ENCODE data around the gene DLGAP1. TPM values are rescaled to one million over a fixed set of nuclear protein-coding genes. Genes with fewer than 3 reads are reported as not detected.
A peak's percentile ranks its signal among the peaks of the same experiment; 100 is the strongest.

Gene DLGAP1
- total and polyA plus RNA-seq, 3 donors from 2014 or later = 18.6 to 93.8 (median 69.1) TPM

DNA sequence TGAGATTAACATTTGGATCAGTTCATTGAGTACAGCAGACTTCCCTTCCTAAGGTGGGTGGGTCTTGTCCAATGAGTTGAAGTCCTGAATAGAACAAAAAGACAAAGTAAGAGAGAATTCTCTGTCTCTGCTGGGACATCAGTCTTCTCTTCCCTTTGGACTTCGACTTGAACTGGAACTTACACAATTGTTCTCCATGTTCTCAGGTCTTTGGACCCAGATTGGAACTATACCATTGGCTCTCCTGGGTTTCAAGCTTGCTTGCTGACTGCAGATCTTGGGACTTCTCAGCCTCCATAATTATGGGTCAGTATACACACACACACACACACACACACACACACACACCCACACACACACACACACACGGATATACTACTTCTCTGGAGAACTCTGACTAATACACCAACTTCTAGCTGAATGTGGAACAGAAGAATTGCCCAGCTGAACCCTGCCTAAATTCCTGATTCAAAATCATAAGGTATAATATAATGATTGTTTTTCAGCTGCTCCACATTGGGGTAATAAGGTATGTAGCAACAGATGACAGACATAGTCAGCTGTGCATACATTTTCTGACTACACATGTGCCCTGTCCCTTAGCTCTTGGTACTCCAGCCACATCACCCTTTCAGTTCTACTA is 791.1 kb downstream of the DLGAP1 start:
- H3K4me1 ChIP-seq = peaks cover 15% of the 10 kb centered on the region
- TF ChIP-seq POLR2A (IDR thresholded peaks at IDR 0.05) = no peak
- TF ChIP-seq, protein P1, sequence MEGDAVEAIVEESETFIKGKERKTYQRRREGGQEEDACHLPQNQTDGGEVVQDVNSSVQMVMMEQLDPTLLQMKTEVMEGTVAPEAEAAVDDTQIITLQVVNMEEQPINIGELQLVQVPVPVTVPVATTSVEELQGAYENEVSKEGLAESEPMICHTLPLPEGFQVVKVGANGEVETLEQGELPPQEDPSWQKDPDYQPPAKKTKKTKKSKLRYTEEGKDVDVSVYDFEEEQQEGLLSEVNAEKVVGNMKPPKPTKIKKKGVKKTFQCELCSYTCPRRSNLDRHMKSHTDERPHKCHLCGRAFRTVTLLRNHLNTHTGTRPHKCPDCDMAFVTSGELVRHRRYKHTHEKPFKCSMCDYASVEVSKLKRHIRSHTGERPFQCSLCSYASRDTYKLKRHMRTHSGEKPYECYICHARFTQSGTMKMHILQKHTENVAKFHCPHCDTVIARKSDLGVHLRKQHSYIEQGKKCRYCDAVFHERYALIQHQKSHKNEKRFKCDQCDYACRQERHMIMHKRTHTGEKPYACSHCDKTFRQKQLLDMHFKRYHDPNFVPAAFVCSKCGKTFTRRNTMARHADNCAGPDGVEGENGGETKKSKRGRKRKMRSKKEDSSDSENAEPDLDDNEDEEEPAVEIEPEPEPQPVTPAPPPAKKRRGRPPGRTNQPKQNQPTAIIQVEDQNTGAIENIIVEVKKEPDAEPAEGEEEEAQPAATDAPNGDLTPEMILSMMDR (IDR thresholded peaks at IDR 0.05) = no peak
- WGBS, 2 donors = 71 to 84% methylated on average over 2 of the region's 2 CpGs
- no peaks in the 10 kb centered on the region for H3K27me3 ChIP-seq
- no peaks in the 10 kb centered on the region for H3K9me3 ChIP-seq
- intact Hi-C loops (cut with DNase I; ENCODE audit: low total_unique reads) = no loop called here
- H3K36me3 ChIP-seq (ENCODE audit: low read depth, missing control alignments) = no peaks in the 10 kb centered on the region
- DNase-seq = no peak
- H3K4me3 ChIP-seq = no peak overlapping the region
- no peak overlapping the region for H3K27ac ChIP-seq

- DNase-seq = no peak
- TF ChIP-seq, protein P1 (IDR thresholded peaks at IDR 0.05) = no peak
- no peak for TF ChIP-seq POLR2A (IDR thresholded peaks at IDR 0.05)
- Histone ChIP-seq H3K27ac (peak overlapping the region in 1 of 2 donors; percentile 28), H3K27me3 (no peaks in the 10 kb centered on the region), H3K9me3 (no peaks in the 10 kb centered on the region), H3K4me3 (no peak overlapping the region), H3K36me3 (ENCODE audit: low read depth, missing control alignments) (no peaks in the 10 kb centered on the region), H3K4me1 (peaks cover 15% of the 10 kb centered on the region)
- 81 to 95% methylated on average over 1 of the region's 1 CpG for WGBS, 2 donors
- intact Hi-C loops (cut with DNase I; ENCODE audit: low total_unique reads) = no loop called here
Observed at GRCh38 chr18:3661989-3662388, 793.1 kb downstream of the DLGAP1 start.

DNA sequence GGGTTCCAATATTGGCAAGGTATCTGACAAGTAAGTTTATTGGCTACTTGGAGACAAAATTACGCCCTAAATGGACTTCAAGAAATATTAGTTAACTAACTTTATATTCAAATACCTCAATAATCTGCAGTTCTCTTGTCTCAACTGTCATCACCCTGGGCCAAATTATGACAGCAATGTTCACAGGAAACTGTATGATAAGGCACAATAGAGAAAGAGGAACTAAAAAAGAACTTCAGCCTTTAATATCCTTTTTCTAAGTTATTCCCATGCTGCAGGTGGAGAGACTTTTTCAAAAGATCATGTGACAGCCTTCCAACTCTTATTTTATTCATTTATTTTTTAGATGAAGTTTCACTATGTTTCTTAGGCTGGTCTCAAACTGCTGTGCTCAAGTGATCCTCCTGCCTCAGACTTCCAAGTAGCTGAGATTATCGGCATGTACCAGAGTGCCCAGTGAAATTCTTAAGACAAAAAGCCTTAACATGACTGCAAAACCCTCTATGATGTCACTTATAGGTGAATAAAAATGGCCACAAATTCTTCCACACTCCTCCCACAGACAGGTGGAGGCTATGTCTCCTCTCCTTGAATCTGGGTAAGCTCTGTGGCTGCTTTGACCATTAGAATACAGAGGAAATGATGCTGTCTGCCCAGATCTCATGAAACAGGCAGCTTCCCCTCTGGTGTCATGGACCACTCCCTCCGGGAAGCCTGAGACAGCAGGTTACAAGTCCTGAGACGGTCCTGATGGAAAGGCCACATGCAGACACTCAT is 794.2 kb downstream of the DLGAP1 start:
- Histone ChIP-seq H3K9me3 (no peaks in the 10 kb centered on the region), H3K36me3 (ENCODE audit: low read depth, missing control alignments) (no peaks in the 10 kb centered on the region), H3K27me3 (no peaks in the 10 kb centered on the region), H3K27ac (peak overlapping the region in 1 of 2 donors; percentile 28), H3K4me1 (peaks cover 14% of the 10 kb centered on the region), H3K4me3 (no peak overlapping the region)
- DNase-seq = peak; percentile 33
- 78 to 79% methylated on average over 4 of the region's 4 CpGs for WGBS, 2 donors
- intact Hi-C loops (cut with DNase I; ENCODE audit: low total_unique reads) = no loop called here
- TF ChIP-seq, protein P1 (IDR thresholded peaks at IDR 0.05) = no peak
- TF ChIP-seq POLR2A (IDR thresholded peaks at IDR 0.05) = no peak

DNA sequence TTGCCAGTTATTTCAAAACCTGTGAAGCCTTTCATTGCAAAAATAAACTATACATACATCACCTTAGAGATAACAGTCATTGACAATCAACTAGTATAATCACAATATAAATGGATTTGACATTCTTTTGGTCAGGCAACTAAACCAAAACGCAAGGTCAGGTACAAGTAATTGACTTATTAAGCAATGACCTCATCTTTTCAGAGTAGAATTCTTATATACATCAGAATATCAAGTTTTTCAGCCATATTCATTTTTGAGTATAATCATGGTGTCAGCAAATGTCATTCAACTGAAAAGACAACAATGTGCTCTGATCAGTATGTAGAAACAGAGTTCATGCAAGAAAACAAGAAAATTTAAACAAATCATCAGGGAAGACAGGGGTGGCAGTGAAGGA is 796.6 kb downstream of the DLGAP1 start:
- Histone ChIP-seq H3K4me3 (no peak overlapping the region), H3K27me3 (no peaks in the 10 kb centered on the region), H3K36me3 (ENCODE audit: low read depth, missing control alignments) (no peaks in the 10 kb centered on the region), H3K9me3 (no peaks in the 10 kb centered on the region), H3K4me1 (peaks cover 14% of the 10 kb centered on the region), H3K27ac (no peak overlapping the region)
- 83 to 95% methylated on average over 1 of the region's 1 CpG for WGBS, 2 donors
- no peak for DNase-seq
- intact Hi-C loops (cut with DNase I; ENCODE audit: low total_unique reads) = no loop called here
- TF ChIP-seq POLR2A (IDR thresholded peaks at IDR 0.05) = no peak
- TF ChIP-seq, protein P1 (IDR thresholded peaks at IDR 0.05) = no peak

Data from testis (tissue), 3 donors.